AG04449 (cell line): Measurements from ENCODE around the gene KAT2B.

Experiments used
- CTCF ChIA-PET: fragments of 350-600 bp; formaldehyde crosslinking; extraction: SDS; loops from one replicate; lab custom pipeline; 2021; ENCODE audit warnings: antibody characterized with exemption; lab: Yijun Ruan, JAX
- POLR2A ChIA-PET: fragments of 400-600, 350-600 bp; formaldehyde crosslinking; extraction: SDS; loops from one replicate; lab custom pipeline; 2020; ENCODE audit warnings: antibody characterized with exemption, inconsistent platforms; lab: Yijun Ruan, JAX
- DNase-seq: peaks from one replicate; pipeline ENCODE4 v3.0.0-alpha.2; 2010; ENCODE audit warnings: low read depth, low spot score
- H3K4me3 ChIP-seq: 2 replicates; pipeline ENCODE4 v1.5.1; 2011; ENCODE audit warnings: low read depth, mild to moderate bottlenecking, control low read depth, low read length
- TF ChIP-seq, protein P1 (sequence below): IDR thresholded peaks from one replicate; pipeline ENCODE4 v1.5.1; 2011; ENCODE audit warnings: mild to moderate bottlenecking, moderate library complexity, low read length, control low read depth, inconsistent platforms; ENCODE audit not compliant: insufficient read depth; ENCODE audit errors: missing control alignments

KAT2B gene

GRCh38 chr3:20104167-20104661 is 64.0 kb downstream of the KAT2B start:
- CTCF ChIA-PET: no interaction called here
- no peak overlapping the region for H3K4me3 ChIP-seq
- TF ChIP-seq, protein P1, sequence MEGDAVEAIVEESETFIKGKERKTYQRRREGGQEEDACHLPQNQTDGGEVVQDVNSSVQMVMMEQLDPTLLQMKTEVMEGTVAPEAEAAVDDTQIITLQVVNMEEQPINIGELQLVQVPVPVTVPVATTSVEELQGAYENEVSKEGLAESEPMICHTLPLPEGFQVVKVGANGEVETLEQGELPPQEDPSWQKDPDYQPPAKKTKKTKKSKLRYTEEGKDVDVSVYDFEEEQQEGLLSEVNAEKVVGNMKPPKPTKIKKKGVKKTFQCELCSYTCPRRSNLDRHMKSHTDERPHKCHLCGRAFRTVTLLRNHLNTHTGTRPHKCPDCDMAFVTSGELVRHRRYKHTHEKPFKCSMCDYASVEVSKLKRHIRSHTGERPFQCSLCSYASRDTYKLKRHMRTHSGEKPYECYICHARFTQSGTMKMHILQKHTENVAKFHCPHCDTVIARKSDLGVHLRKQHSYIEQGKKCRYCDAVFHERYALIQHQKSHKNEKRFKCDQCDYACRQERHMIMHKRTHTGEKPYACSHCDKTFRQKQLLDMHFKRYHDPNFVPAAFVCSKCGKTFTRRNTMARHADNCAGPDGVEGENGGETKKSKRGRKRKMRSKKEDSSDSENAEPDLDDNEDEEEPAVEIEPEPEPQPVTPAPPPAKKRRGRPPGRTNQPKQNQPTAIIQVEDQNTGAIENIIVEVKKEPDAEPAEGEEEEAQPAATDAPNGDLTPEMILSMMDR: no peak
- no peak for DNase-seq
- POLR2A ChIA-PET: no interaction called here

- CTCF ChIA-PET: no interaction called here
- no peak overlapping the region for H3K4me3 ChIP-seq
- DNase-seq: no peak
- TF ChIP-seq, protein P1: no peak
- POLR2A ChIA-PET: no interaction called here
Observed at GRCh38 chr3:20105513-20106280, 65.5 kb downstream of the KAT2B start.

DNA sequence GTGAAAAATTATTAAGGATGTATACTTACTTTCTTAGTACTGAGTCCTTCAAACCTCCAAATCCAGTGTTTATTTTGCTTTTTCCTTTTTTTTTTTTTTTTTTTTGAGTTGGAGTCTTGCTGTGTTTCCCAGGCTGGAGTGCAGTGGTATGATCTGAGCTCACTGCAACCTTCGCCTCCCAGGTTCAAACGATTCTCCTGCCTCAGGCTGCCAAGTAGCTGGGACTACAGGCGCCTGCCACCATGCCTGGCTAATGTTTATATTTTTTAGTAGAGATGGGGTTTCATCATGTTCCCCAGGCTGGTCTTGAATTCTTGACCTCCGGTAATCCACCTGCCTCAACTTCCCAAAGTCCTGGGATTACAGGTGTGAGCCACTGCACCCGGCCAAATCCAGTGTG is 67.5 kb downstream of the KAT2B start:
- TF ChIP-seq, protein P1: no peak
- H3K4me3 ChIP-seq: no peak overlapping the region
- ChIA-PET POLR2A (no interaction called here), CTCF (no interaction called here)
- DNase-seq: no peak

- ChIA-PET CTCF (no interaction called here), POLR2A (no interaction called here)
- no peak for DNase-seq
- TF ChIP-seq, protein P1: no peak
- no peak overlapping the region for H3K4me3 ChIP-seq
Observed at GRCh38 chr3:20108869-20109268, 68.6 kb downstream of the KAT2B start.

GRCh38 chr3:20110826-20111225 is 70.6 kb downstream of the KAT2B start:
- H3K4me3 ChIP-seq: no peak overlapping the region
- ChIA-PET POLR2A (no interaction called here), CTCF (no interaction called here)
- no peak for DNase-seq
- TF ChIP-seq, protein P1: no peak

GRCh38 chr3:20111836-20112235 is 71.6 kb downstream of the KAT2B start:
- TF ChIP-seq, protein P1: no peak
- DNase-seq: no peak
- no peak overlapping the region for H3K4me3 ChIP-seq
- ChIA-PET CTCF (no interaction called here), POLR2A (no interaction called here)
